Neutrophil (primary cell): ENCODE measurements around the gene DDX25.
"Not testable (repeated sequence)": the region's sequence is repeated elsewhere in the genome, so short reads cannot be mapped to it uniquely, and the experiment has no call there.

Experiments
- H3K27ac ChIP-seq: fragments of 200-600 bp; sonication (generic); 2 replicates; pipeline ENCODE4 v1.5.1; 2016; ENCODE audit warnings: mild to moderate bottlenecking, moderate library complexity
- H3K27me3 ChIP-seq: fragments of 200-600 bp; sonication (generic); 2 replicates; pipeline ENCODE4 v1.6.0; 2016; ENCODE audit warnings: mild to moderate bottlenecking
- H3K36me3 ChIP-seq: fragments of 200-600 bp; sonication (generic); 2 replicates; pipeline ENCODE4 v1.5.1; 2017
- H3K4me1 ChIP-seq, 2 experiments: fragments of 200-600 bp in 1 of 2; sonication (generic) in 1 of 2; 1 replicate in 1 of 2; 2 replicates in 1 of 2; pipeline versions ENCODE4 v1.5.1 to v1.6.1; 2013 to 2016; ENCODE audit warnings: low read depth in 1 of 2, low read length in 1 of 2, mild to moderate bottlenecking in 1 of 2, moderate library complexity in 1 of 2; ENCODE audit not compliant: control insufficient read depth in 1 of 2, insufficient read depth in 1 of 2
- H3K4me3 ChIP-seq, 2 experiments: fragments of 200-600 bp in 1 of 2; sonication (generic) in 1 of 2; 1 replicate in 1 of 2; 2 replicates in 1 of 2; pipeline ENCODE4 v1.5.1; 2013 to 2016; ENCODE audit warnings: low read depth in 1 of 2, low read length in 1 of 2, mild to moderate bottlenecking in 1 of 2, moderate library complexity in 1 of 2
- H3K9me3 ChIP-seq: fragments of 200-600 bp; sonication (generic); 2 replicates; pipeline ENCODE4 v1.5.1; 2016
- TF ChIP-seq, protein P1 (sequence below): fragments of 200-600 bp; sonication (generic); IDR thresholded peaks from 2 replicates; pipeline ENCODE4 v1.5.1; 2016; ENCODE audit warnings: antibody characterized with exemption

The DDX25 gene

GRCh38 chr11:125903711-125904659, at the start of gene DDX25:
Gene DDX25, plus strand, starts transcription at chr11:125904508. Its CDS starts 10 bp downstream, at chr11:125904518.
- Histone ChIP-seq H3K36me3 (peaks cover 9% of the 10 kb centered on the region), H3K4me1 (peaks cover 14 to 20% of the 10 kb centered on the region in 2 experiments), H3K27ac (no peak within 1 kb of the TSS), H3K27me3 (peaks cover 61% of the 10 kb centered on the region), H3K9me3 (no peaks in the 10 kb centered on the region), H3K4me3 (peak within 1 kb of the TSS; percentile 57 to 66)
- TF ChIP-seq, protein P1, sequence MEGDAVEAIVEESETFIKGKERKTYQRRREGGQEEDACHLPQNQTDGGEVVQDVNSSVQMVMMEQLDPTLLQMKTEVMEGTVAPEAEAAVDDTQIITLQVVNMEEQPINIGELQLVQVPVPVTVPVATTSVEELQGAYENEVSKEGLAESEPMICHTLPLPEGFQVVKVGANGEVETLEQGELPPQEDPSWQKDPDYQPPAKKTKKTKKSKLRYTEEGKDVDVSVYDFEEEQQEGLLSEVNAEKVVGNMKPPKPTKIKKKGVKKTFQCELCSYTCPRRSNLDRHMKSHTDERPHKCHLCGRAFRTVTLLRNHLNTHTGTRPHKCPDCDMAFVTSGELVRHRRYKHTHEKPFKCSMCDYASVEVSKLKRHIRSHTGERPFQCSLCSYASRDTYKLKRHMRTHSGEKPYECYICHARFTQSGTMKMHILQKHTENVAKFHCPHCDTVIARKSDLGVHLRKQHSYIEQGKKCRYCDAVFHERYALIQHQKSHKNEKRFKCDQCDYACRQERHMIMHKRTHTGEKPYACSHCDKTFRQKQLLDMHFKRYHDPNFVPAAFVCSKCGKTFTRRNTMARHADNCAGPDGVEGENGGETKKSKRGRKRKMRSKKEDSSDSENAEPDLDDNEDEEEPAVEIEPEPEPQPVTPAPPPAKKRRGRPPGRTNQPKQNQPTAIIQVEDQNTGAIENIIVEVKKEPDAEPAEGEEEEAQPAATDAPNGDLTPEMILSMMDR, result no peak

DNA sequence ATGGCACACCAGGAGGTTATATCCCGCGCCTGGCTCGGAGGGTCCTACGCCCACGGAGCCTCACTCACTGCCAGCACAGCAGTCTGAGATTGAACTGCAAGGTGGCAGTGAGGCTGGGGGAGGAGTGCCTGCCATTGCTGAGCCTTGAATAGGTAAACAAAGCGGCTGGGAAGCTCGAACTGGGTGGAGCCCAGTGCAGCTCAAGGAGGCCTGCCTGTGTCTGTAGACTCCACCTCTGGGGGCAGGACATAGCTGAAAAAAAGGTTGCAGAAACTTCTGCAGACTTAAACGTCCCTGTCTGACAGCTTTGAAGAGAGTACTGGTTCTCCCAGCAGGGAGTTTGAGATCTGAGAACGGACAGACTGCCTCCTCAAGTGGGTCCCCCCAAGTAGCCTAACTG, 46.6 kb upstream of the DDX25 start:
- H3K27me3 ChIP-seq, H3K9me3 ChIP-seq, H3K36me3 ChIP-seq, H3K4me3 ChIP-seq, H3K27ac ChIP-seq, H3K4me1 ChIP-seq: not testable (repeated sequence)

DNA sequence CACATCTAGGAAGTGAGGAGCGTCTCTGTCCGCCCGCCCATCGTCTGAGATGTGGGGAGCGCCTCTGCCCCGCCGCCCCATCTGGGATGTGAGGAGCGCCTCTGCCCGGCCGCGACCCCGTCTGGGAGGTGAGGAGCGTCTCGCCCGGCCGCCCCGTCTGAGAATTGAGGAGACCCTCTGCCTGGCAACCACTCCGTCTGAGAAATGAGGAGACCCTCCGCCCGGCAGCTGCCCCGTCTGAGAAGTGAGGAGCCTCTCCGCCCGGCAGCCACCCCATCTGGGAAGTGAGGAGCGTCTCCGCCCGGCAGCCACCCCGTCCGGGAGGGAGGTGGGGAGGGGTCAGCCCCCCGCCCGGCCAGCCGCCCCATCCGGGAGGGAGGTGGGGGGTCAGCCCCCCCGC, 41.5 kb upstream of the DDX25 start:
- H3K9me3 ChIP-seq, H3K36me3 ChIP-seq, H3K27me3 ChIP-seq: not testable (repeated sequence)

DNA sequence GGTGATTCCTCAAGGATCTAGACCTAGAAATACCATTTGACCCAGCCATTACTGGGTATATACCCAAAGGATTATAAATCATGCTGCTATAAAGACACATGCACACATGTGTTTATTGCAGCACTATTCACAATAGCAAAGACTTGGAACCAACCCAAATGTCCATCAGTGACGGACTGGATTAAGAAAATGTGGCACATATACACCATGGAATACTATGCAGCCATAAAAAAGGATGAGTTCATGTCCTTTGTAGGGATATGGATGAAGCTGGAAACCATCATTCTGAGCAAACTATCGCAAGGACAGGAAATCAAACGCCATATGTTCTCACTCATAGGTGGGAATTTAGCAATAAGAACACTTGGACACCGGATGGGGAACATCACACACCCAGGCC, 39.0 kb upstream of the DDX25 start:
- H3K27ac ChIP-seq, H3K36me3 ChIP-seq, H3K4me3 ChIP-seq, H3K4me1 ChIP-seq, H3K27me3 ChIP-seq, H3K9me3 ChIP-seq: not testable (repeated sequence)

More for the DNA sequence above, 41.5 kb upstream of the DDX25 start:
- H3K4me1 ChIP-seq, H3K4me3 ChIP-seq, H3K27ac ChIP-seq: not testable (repeated sequence)

DNA sequence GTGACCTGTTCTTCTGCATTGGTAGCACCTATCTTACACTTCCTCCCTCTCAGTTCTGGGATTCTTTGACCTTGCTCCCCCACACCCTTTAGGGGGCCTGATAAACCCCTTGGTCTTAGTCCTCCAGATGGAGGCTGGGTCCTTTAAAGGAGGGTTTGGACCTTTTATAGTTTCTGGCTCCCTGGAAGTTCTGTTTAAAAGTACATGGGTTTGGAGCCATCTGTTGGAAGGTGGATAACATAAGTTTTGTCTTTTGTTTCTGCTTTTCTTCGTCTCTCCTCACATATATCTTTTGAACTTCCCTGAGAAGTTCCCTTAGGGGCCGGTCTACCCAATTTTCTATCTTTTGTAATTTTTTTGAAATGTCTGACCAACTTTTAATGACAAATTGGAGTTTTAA, 34.8 kb upstream of the DDX25 start:
- Histone ChIP-seq H3K27me3 (peaks cover 4% of the 10 kb centered on the region), H3K4me1 (no peaks in the 10 kb centered on the region), H3K4me3 (no peak overlapping the region), H3K9me3 (no peaks in the 10 kb centered on the region), H3K36me3 (no peaks in the 10 kb centered on the region), H3K27ac (no peak overlapping the region)
- TF ChIP-seq, protein P1, result no peak

GRCh38 chr11:125871391-125872137, 32.7 kb upstream of the DDX25 start:
- no peaks in the 10 kb centered on the region for H3K36me3 ChIP-seq
- no peaks in the 10 kb centered on the region for H3K9me3 ChIP-seq
- H3K4me3 ChIP-seq, result no peak overlapping the region
- H3K4me1 ChIP-seq, result no peaks in the 10 kb centered on the region
- TF ChIP-seq, protein P1, result no peak
- peaks cover 4% of the 10 kb centered on the region for H3K27me3 ChIP-seq
- H3K27ac ChIP-seq, result no peak overlapping the region

DNA sequence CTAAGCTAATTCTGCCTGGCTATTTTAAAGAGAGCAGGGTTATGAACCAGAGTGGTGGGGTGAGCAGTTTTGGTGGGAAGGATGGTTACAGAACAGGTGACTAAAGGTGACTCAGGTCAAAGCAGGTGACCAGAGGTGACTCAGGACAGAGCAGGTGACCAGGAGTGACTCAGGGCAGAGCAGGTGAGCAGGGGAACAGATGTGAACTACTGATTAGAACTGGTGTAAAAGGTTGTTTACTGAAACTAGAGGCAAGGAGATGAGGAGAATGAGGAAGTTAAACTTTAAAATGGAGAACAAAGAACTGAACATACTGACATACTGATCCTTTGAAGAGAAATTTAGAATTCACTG, 32.2 kb upstream of the DDX25 start:
- Histone ChIP-seq H3K4me3 (no peak overlapping the region), H3K4me1 (no peaks in the 10 kb centered on the region), H3K36me3 (no peaks in the 10 kb centered on the region), H3K9me3 (no peaks in the 10 kb centered on the region), H3K27me3 (peaks cover 4% of the 10 kb centered on the region), H3K27ac (no peak overlapping the region)
- TF ChIP-seq, protein P1, result no peak
